ENCODE results near the gene RYR2. TPM values are rescaled to one million over a fixed set of nuclear protein-coding genes. Genes with fewer than 3 reads are reported as not detected.
"Not testable (repeated sequence)": the region's sequence is repeated elsewhere in the genome, so short reads cannot be mapped to it uniquely, and the experiment has no call there.

Gene RYR2
- total and polyA plus RNA-seq, 12 donors = 43.1 to 1,252 (median 872) TPM

DNA sequence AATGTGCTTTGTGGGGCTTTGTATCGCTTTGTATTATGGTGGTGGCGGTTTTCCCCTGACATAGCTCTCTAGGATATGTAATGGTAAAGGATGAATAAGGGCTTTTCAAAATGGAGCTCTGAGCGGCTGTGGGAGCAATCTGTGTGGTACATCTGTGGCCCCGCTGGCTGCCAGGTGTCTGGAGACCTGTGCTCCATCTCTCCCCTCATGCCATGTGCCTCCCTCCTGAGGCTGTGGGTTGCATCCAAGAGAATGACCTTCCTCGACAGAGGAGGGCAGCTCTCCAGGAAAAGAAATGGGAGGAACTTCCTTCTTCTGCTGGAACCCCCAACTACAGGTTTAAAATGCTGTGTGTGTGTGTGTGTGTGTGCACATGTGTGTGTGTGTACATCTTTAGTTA, 78.7 kb downstream of the RYR2 start:
- Histone ChIP-seq H3K36me3 (peaks cover 0 to 9% (median 0%) of the 10 kb centered on the region in 9 donors), H3K27ac (no peak overlapping the region), H3K9me3 (no peaks in the 10 kb centered on the region), H3K4me3 (no peak overlapping the region), H3K4me1 (peaks cover 0 to 78% (median 25%) of the 10 kb centered on the region in 9 donors), H3K27me3 (no peaks in the 10 kb centered on the region)
- no peak for DNase-seq
- WGBS, 2 donors = 57 to 61% methylated on average over 5 of the region's 5 CpGs
- TF ChIP-seq, protein P1, sequence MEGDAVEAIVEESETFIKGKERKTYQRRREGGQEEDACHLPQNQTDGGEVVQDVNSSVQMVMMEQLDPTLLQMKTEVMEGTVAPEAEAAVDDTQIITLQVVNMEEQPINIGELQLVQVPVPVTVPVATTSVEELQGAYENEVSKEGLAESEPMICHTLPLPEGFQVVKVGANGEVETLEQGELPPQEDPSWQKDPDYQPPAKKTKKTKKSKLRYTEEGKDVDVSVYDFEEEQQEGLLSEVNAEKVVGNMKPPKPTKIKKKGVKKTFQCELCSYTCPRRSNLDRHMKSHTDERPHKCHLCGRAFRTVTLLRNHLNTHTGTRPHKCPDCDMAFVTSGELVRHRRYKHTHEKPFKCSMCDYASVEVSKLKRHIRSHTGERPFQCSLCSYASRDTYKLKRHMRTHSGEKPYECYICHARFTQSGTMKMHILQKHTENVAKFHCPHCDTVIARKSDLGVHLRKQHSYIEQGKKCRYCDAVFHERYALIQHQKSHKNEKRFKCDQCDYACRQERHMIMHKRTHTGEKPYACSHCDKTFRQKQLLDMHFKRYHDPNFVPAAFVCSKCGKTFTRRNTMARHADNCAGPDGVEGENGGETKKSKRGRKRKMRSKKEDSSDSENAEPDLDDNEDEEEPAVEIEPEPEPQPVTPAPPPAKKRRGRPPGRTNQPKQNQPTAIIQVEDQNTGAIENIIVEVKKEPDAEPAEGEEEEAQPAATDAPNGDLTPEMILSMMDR (IDR thresholded peaks at IDR 0.05) = no peak
- intact Hi-C loops (cut with DNase I) = no loop called here
- peak in 6 of 8 donors; percentile 21 to 64 (median 42) for ATAC-seq

DNA sequence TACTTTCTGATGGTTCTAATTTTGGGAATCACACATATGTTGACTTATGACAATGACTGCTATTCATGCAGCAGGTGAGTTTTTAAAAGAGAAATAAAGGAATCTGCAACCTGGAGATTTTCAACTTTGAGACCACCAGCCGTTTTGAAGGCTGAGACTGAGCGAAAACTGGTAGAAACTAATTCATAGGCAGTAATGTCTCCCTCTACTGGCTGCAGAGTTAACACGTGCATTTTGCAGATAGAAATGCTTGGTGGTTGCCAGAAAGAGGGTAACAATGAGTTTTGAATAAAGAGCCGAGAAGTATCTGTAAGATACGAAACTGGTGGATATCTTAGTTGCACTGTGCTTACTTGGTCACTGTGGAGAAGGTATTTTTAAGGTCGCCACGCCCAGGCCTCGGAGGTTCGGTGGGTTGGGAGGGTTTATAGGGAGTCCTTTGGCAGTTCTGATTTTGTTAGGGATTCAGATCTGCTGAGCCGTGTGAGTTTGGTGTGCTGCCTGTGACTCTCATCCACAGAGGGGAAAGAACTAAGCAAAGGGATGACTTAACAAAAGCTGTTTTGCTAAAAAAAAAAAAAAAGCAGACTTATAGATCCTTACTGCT, 83.0 kb downstream of the RYR2 start:
- peaks cover 0 to 5% (median 0%) of the 10 kb centered on the region in 11 donors for H3K9me3 ChIP-seq
- H3K4me1 ChIP-seq = peaks cover 0 to 65% (median 16%) of the 10 kb centered on the region in 9 donors
- no peaks in the 10 kb centered on the region for H3K27me3 ChIP-seq
- no peak overlapping the region for H3K4me3 ChIP-seq
- no peak for DNase-seq
- no peaks in the 10 kb centered on the region for H3K36me3 ChIP-seq
- H3K27ac ChIP-seq = peak overlapping the region in 1 of 10 donors; percentile 11
- intact Hi-C loops (cut with DNase I) = no loop called here
- peak in 4 of 8 donors; percentile 11 to 26 (median 22) for ATAC-seq
- 34 to 58% methylated on average over 10 of the region's 10 CpGs for WGBS, 2 donors
- TF ChIP-seq, protein P1 (IDR thresholded peaks at IDR 0.05) = peak in 8 of 9 donors; percentile 22 to 52 (median 44)

DNA sequence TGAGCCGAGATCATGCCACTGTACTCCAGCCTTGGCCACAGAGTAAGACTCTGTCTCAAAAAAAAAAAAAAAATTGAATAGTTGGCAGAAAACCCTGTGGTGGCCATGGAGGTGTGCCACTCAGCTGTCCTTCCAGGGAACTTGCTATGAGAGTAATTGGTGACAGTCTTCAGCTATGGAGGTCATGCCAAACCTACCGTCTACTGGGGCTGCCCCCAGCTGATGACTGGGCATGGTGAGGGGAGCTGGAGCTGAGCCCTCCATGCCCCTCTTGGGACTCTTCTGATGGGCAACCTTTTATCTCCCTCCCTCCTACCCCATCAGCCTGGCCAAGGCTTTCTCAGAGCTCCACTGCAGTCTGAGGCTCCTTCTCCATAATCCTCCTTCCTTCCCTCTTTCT, 84.2 kb downstream of the RYR2 start:
- intact Hi-C loops (cut with DNase I) = no loop called here
- H3K9me3 ChIP-seq = peaks cover 0 to 15% (median 0%) of the 10 kb centered on the region in 11 donors
- no peak for DNase-seq
- peak in 7 of 8 donors; percentile 18 to 67 (median 48) for ATAC-seq
- H3K27me3 ChIP-seq = no peaks in the 10 kb centered on the region
- peak overlapping the region in 5 of 10 donors; percentile 9 to 62 (median 34) for H3K27ac ChIP-seq
- TF ChIP-seq, protein P1 (IDR thresholded peaks at IDR 0.05) = no peak
- H3K4me3 ChIP-seq = no peak overlapping the region
- no peaks in the 10 kb centered on the region for H3K36me3 ChIP-seq
- H3K4me1 ChIP-seq = peaks cover 0 to 58% (median 11%) of the 10 kb centered on the region in 9 donors
- WGBS, 2 donors = 46 to 60% methylated on average over 2 of the region's 2 CpGs

DNA sequence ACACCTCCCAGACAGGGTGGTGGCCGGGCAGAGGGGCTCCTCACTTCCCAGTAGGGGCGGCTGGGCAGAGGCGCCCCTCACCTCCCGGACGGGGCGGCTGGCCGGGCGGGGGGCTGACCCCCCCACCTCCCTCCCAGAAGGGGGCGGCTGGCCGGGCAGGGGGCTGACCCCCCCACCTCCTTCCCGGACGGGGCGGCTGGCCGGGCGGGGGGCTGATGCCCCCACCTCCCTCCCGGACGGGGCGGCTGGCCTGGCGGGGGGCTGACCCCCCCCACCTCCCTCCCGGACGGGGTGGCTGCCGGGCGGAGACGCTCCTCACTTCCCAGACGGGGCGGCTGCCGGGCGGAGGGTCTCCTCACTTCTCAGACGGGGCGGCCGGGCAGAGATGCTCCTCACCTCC, 85.3 kb downstream of the RYR2 start:
- H3K36me3 ChIP-seq; H3K4me3 ChIP-seq; intact Hi-C loops (cut with DNase I); DNase-seq; H3K27ac ChIP-seq; H3K27me3 ChIP-seq; ATAC-seq: not testable (repeated sequence)
- peaks cover 0 to 26% (median 0%) of the 10 kb centered on the region in 11 donors for H3K9me3 ChIP-seq
- peaks cover 0 to 52% (median 8%) of the 10 kb centered on the region in 9 donors for H3K4me1 ChIP-seq
- WGBS, 2 donors = 71 to 88% methylated on average over 7 to 12 of the region's 31 CpGs

DNA sequence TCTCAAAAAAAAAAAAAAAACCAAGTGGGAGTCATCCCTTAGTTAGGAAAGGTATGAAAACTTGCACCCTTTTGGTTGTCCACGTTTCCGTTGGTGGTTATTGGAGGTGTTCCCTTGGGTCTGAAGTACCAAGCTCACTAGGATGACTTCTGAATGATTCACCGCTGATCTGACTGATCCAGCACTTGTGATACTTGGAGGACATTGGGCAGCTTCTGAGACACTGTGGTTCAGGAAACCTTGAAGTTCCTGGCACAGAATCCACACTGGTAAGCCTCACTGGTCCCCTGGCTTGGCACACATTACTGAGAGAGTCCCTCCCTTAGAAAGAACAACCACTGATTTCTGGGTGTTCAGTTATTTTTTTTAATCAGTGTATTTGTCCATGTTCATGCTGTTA, 91.9 kb downstream of the RYR2 start:
- peak overlapping the region in 1 of 10 donors; percentile 15 for H3K27ac ChIP-seq

More for the DNA sequence above, 91.9 kb downstream of the RYR2 start:
- Histone ChIP-seq H3K4me3 (no peak overlapping the region), H3K4me1 (peaks cover 0 to 53% (median 4%) of the 10 kb centered on the region in 9 donors), H3K9me3 (peaks cover 0 to 26% (median 0%) of the 10 kb centered on the region in 11 donors), H3K27me3 (no peaks in the 10 kb centered on the region), H3K36me3 (peaks cover 0 to 16% (median 0%) of the 10 kb centered on the region in 9 donors)
- ATAC-seq (peak in 1 of 8 donors; percentile 30), DNase-seq (no peak)
- TF ChIP-seq, protein P1 (IDR thresholded peaks at IDR 0.05) = no peak
- 33 to 54% methylated on average over 3 of the region's 3 CpGs for WGBS, 2 donors
- intact Hi-C loops (cut with DNase I) = no loop called here
